H9 (cell line): ENCODE measurements around the gene DOCK10. TPM values are rescaled to one million over a fixed set of nuclear protein-coding genes. Genes with fewer than 3 reads are reported as not detected.

Source experiments
- DNase-seq: peaks from one replicate; pipeline ENCODE4 v3.0.0-alpha.2; 2017
- H2AFZ ChIP-seq: one replicate; pipeline ENCODE4 v1.6.1; 2013; ENCODE audit warnings: mild to moderate bottlenecking, low read length, control low read depth, moderate library complexity
- H2AK5ac ChIP-seq: 2 replicates; pipeline ENCODE4 v1.6.1; 2013; ENCODE audit warnings: low read length, control low read depth, mixed read lengths; ENCODE audit not compliant: insufficient read length
- H2BK120ac ChIP-seq: one replicate; pipeline ENCODE4 v1.6.1; 2013; ENCODE audit warnings: low read depth, mild to moderate bottlenecking, low read length, control low read depth, inconsistent platforms; ENCODE audit not compliant: poor library complexity, severe bottlenecking
- H2BK12ac ChIP-seq: 2 replicates; pipeline ENCODE4 v1.6.1; 2013; ENCODE audit warnings: low read length, control low read depth, mixed read lengths, low read depth; ENCODE audit not compliant: insufficient read length
- H2BK15ac ChIP-seq: 2 replicates; pipeline ENCODE4 v1.6.1; 2013; ENCODE audit warnings: low read depth, low read length, control low read depth
- H2BK20ac ChIP-seq: one replicate; pipeline ENCODE4 v1.6.1; 2013; ENCODE audit warnings: low read depth, mild to moderate bottlenecking, low read length, control low read depth, inconsistent platforms; ENCODE audit not compliant: poor library complexity, severe bottlenecking
- H2BK5ac ChIP-seq: 2 replicates; pipeline ENCODE4 v1.6.1; 2013; ENCODE audit warnings: low read length, control low read depth, mixed read lengths; ENCODE audit not compliant: insufficient read length
- H3K14ac ChIP-seq: 2 replicates; pipeline ENCODE4 v1.6.1; 2013; ENCODE audit warnings: low read length, control low read depth; ENCODE audit not compliant: insufficient read depth
- H3K18ac ChIP-seq: 2 replicates; pipeline ENCODE4 v1.6.1; 2013; ENCODE audit warnings: low read depth, mild to moderate bottlenecking, mixed read lengths, low read length, control low read depth; ENCODE audit not compliant: insufficient read length
- H3K23ac ChIP-seq: 2 replicates; pipeline ENCODE4 v1.6.1; 2013; ENCODE audit warnings: low read length, control low read depth, mixed read lengths, low read depth; ENCODE audit not compliant: insufficient read length
- H3K23me2 ChIP-seq: 2 replicates; pipeline ENCODE4 v1.6.1; 2013; ENCODE audit warnings: low read depth, mild to moderate bottlenecking, mixed read lengths, low read length, control low read depth; ENCODE audit not compliant: insufficient read length, poor library complexity, severe bottlenecking
- H3K27ac ChIP-seq: 2 replicates; pipeline ENCODE4 v1.5.1; 2013; ENCODE audit warnings: low read length, control low read depth, mixed read lengths, low read depth; ENCODE audit not compliant: insufficient read length
- H3K27me3 ChIP-seq: 2 replicates; pipeline ENCODE4 v1.6.1; 2013; ENCODE audit warnings: low read length, control low read depth, inconsistent platforms; ENCODE audit not compliant: insufficient read depth
- H3K4ac ChIP-seq: 2 replicates; pipeline ENCODE4 v1.6.1; 2013; ENCODE audit warnings: low read depth, mild to moderate bottlenecking, control low read depth, inconsistent platforms, low read length, moderate library complexity
- H3K4me1 ChIP-seq: 2 replicates; pipeline ENCODE4 v1.6.1; 2013; ENCODE audit warnings: low read length, control low read depth, inconsistent platforms; ENCODE audit not compliant: insufficient read depth
- H3K4me2 ChIP-seq: 2 replicates; pipeline ENCODE4 v1.6.1; 2013; ENCODE audit warnings: low read length, control low read depth, mixed read lengths; ENCODE audit not compliant: insufficient read length, insufficient read depth
- H3K56ac ChIP-seq: 2 replicates; pipeline ENCODE4 v1.6.1; 2013; ENCODE audit warnings: low read depth, mild to moderate bottlenecking, mixed read lengths, low read length, control low read depth; ENCODE audit not compliant: insufficient read length
- H3K79me1 ChIP-seq: 2 replicates; pipeline ENCODE4 v1.6.1; 2013; ENCODE audit warnings: low read depth, mild to moderate bottlenecking, moderate library complexity, low read length, control low read depth, inconsistent platforms; ENCODE audit not compliant: insufficient read depth, poor library complexity, severe bottlenecking
- H3K79me2 ChIP-seq: 2 replicates; pipeline ENCODE4 v1.6.1; 2013; ENCODE audit warnings: low read length, control low read depth, inconsistent platforms; ENCODE audit not compliant: insufficient read depth
- H3K9ac ChIP-seq: 2 replicates; pipeline ENCODE4 v1.6.1; 2013; ENCODE audit warnings: low read length, control low read depth, mixed read lengths; ENCODE audit not compliant: insufficient read length; ENCODE audit errors: extremely low read depth
- H3K9me3 ChIP-seq: one replicate; pipeline ENCODE4 v1.6.1; 2013; ENCODE audit warnings: low read depth, low read length, inconsistent platforms; ENCODE audit not compliant: control insufficient read depth
- H3T11ph ChIP-seq: one replicate; pipeline ENCODE4 v1.6.1; 2013; ENCODE audit warnings: mild to moderate bottlenecking, low read length, control low read depth, inconsistent platforms
- H4K20me1 ChIP-seq: one replicate; pipeline ENCODE4 v1.6.1; 2013; ENCODE audit not compliant: control insufficient read depth, insufficient read length, insufficient read depth
- H4K5ac ChIP-seq: 2 replicates; pipeline ENCODE4 v1.6.1; 2013; ENCODE audit warnings: low read depth, mild to moderate bottlenecking, mixed read lengths, low read length, control low read depth; ENCODE audit not compliant: insufficient read length
- H4K8ac ChIP-seq: replicated peaks from 2 replicates; pipeline ENCODE4 v1.6.1; 2013; ENCODE audit warnings: low read length, control low read depth, mixed read lengths, low read depth; ENCODE audit not compliant: insufficient read length
- H4K91ac ChIP-seq: 2 replicates; pipeline ENCODE4 v1.6.1; 2013; ENCODE audit warnings: low read depth, mild to moderate bottlenecking, moderate library complexity, mixed read lengths, low read length, control low read depth; ENCODE audit not compliant: insufficient read length
- H3K27ac Mint-ChIP-seq, 3 experiments: 2 replicates in 2 of 3; 3 replicates in 1 of 3; pipeline ENCODE4 v1.8.0; 2020 to 2021; ENCODE audit warnings: mixed read lengths in 3 of 3, mild to moderate bottlenecking in 1 of 3, moderate library complexity in 1 of 3
- H3K27me3 Mint-ChIP-seq: 2 replicates; pipeline ENCODE4 v1.8.0; 2021; ENCODE audit warnings: low read depth, mild to moderate bottlenecking, moderate library complexity, mixed read lengths
- H3K36me3 Mint-ChIP-seq, 3 experiments: 2 replicates in 2 of 3; 3 replicates in 1 of 3; pipeline ENCODE4 v1.8.0; 2020 to 2021; ENCODE audit warnings: low read depth in 3 of 3, mixed read lengths in 3 of 3; ENCODE audit not compliant: insufficient read depth in 1 of 3
- H3K4me1 Mint-ChIP-seq, 2 experiments: 2 replicates each; pipeline ENCODE4 v1.8.0; 2020; ENCODE audit warnings: mixed read lengths in 2 of 2
- H3K4me3 Mint-ChIP-seq, 2 experiments: 2 replicates in 1 of 2; 3 replicates in 1 of 2; pipeline ENCODE4 v1.8.0; 2020 to 2021; ENCODE audit warnings: mild to moderate bottlenecking in 2 of 2, mixed read lengths in 2 of 2, moderate library complexity in 1 of 2
- H3K9me3 Mint-ChIP-seq, 2 experiments: 2 replicates in 1 of 2; 3 replicates in 1 of 2; pipeline ENCODE4 v1.8.0; 2020; ENCODE audit warnings: mild to moderate bottlenecking in 2 of 2, mixed read lengths in 2 of 2, moderate library complexity in 1 of 2
- CTCF ChIP-seq: fragments of 200-600 bp; sonication (generic); conservative IDR thresholded peaks from 3 replicates; pipeline ENCODE4 v1.8.0; 2021; ENCODE audit warnings: antibody characterized with exemption, mild to moderate bottlenecking
- WGBS: extraction: QIAGEN DNeasy Blood & Tissue Kit; methylation state at CpG from one replicate; pipeline ENCODE4 v1.1.7; 2013; ENCODE audit warnings: missing lambda C conversion rate, low lambda C conversion rate, mixed read lengths; ENCODE audit not compliant: insufficient read length; ENCODE audit errors: extremely low coverage; 5-methylcytosine and 5-hydroxymethylcytosine counted together
- total RNA-seq: library from RNA; stranded (reverse); gene quantifications from 2 replicates; pipeline ENCODE4 v1.2.1, GENCODE V29; 2021

Gene DOCK10
- total RNA-seq, 1 experiment from 2014 or later: 0.79 TPM

- no peaks in the 10 kb centered on the region for H3K79me2 ChIP-seq
- H3K4me2 ChIP-seq: no peak overlapping the region
- H3K27me3 ChIP-seq: no peaks in the 10 kb centered on the region
- Mint-ChIP-seq H3K4me1 (peaks cover 3 to 4% of the 10 kb centered on the region in 2 experiments; a peak in 2 of 4 replicates), H3K27ac (no peak overlapping the region; a peak in 1 of 7 replicates), H3K27me3 (no peaks in the 10 kb centered on the region; the same call in 1 of the 2 replicates), H3K4me3 (no peak overlapping the region), H3K9me3 (no peaks in the 10 kb centered on the region), H3K36me3 (no peaks in the 10 kb centered on the region)
- H4K8ac ChIP-seq: no peak overlapping the region
- no peak overlapping the region for H3K18ac ChIP-seq
- WGBS: no CpG with 5 or more reads among the region's 4 CpGs
- no peaks in the 10 kb centered on the region for H3K23me2 ChIP-seq
- no peak overlapping the region for H2BK5ac ChIP-seq
- no peak overlapping the region for H2BK120ac ChIP-seq
- no peak overlapping the region for H3T11ph ChIP-seq
- H3K79me1 ChIP-seq: no peaks in the 10 kb centered on the region
- H4K5ac ChIP-seq: no peak overlapping the region
- no peak for TF ChIP-seq CTCF
- no peak overlapping the region for H3K56ac ChIP-seq
- H3K4ac ChIP-seq: no peak overlapping the region
- H2AK5ac ChIP-seq: no peak overlapping the region
- H2BK20ac ChIP-seq: no peak overlapping the region
- no peak overlapping the region for H3K27ac ChIP-seq
- H3K23ac ChIP-seq: no peak overlapping the region
- no peaks in the 10 kb centered on the region for H3K9me3 ChIP-seq
- H4K91ac ChIP-seq: no peak overlapping the region
- H3K14ac ChIP-seq: no peak overlapping the region
- H3K4me1 ChIP-seq: no peaks in the 10 kb centered on the region
- H2BK15ac ChIP-seq: no peak overlapping the region
- no peak overlapping the region for H2AFZ ChIP-seq
- peak; percentile 85 for DNase-seq
- no peak overlapping the region for H3K9ac ChIP-seq
- H2BK12ac ChIP-seq: no peak overlapping the region
- H4K20me1 ChIP-seq: no peaks in the 10 kb centered on the region
Observed at GRCh38 chr2:224971214-224971613, 71.1 kb downstream of the DOCK10 start.
